Breast epithelium (tissue), 4 donors: ENCODE measurements around the gene AHDC1. TPM values are rescaled to one million over a fixed set of nuclear protein-coding genes. Genes with fewer than 3 reads are reported as not detected.

ENCODE experiments used
- DNase-seq, 2 donors: peaks; one replicate each; pipeline ENCODE4 v3.0.0-alpha.2; 2019; ENCODE audit warnings: low spot score in 2 of 2
- H3K27ac ChIP-seq, 2 donors: fragments of 200-600 bp; sonication (generic) in 1 of 2; one replicate each; pipeline ENCODE4 v1.5.1; 2016 to 2019; ENCODE audit warnings: mild to moderate bottlenecking in 1 of 2
- H3K27me3 ChIP-seq, 2 donors: fragments of 200-600 bp; sonication (generic) in 1 of 2; one replicate each; pipeline versions ENCODE4 v1.5.1 to v1.6.0; 2017 to 2019; ENCODE audit warnings: control low read depth in 1 of 2, mild to moderate bottlenecking in 1 of 2
- H3K36me3 ChIP-seq: fragments of 200-600 bp; one replicate; pipeline ENCODE4 v1.5.1; 2019
- H3K4me1 ChIP-seq, 2 donors: fragments of 200-600 bp; sonication (generic); one replicate each; pipeline ENCODE4 v1.5.1; 2016 to 2019; ENCODE audit warnings: control low read depth in 1 of 2
- H3K4me3 ChIP-seq, 3 donors: fragments of 200-600 bp; sonication (generic); 1 replicate in 2 of 3; 2 replicates in 1 of 3; pipeline ENCODE4 v1.5.1; 2016 to 2019; ENCODE audit warnings: mild to moderate bottlenecking in 3 of 3, moderate library complexity in 2 of 3
- H3K9me3 ChIP-seq, 2 donors: fragments of 200-600 bp; sonication (generic) in 1 of 2; one replicate each; pipeline ENCODE4 v1.5.1; 2016 to 2019; ENCODE audit warnings: control low read depth in 1 of 2
- POLR2A ChIP-seq: fragments of 450-650 bp; IDR thresholded peaks from one replicate; pipeline ENCODE4 v1.6.1; 2016; ENCODE audit warnings: antibody characterized with exemption, mild to moderate bottlenecking, moderate library complexity
- POLR2AphosphoS5 ChIP-seq, 3 donors: sonication (generic); formaldehyde crosslinking; IDR thresholded peaks; one replicate each; pipeline ENCODE4 v1.6.1; 2017; ENCODE audit warnings: antibody characterized with exemption in 3 of 3
- intact Hi-C: fragments of 100-400 bp; cut with DNase I; formaldehyde crosslinking; loops from one replicate; pipeline ENCODE4 v1.15.1; 2023; ENCODE audit warnings: low total_unique reads
- total RNA-seq, 3 donors: library from RNA; depleted of rRNA; stranded (reverse); fragments of >200 nt; gene quantifications; one replicate each; pipeline ENCODE4 v1.1.0, GENCODE V29; 2016
- TF ChIP-seq, protein P1 (sequence below), 3 donors: fragments of 450-650 bp; IDR thresholded peaks; one replicate each; pipeline ENCODE4 v1.5.1; 2016 to 2017; ENCODE audit warnings: antibody characterized with exemption in 3 of 3, mild to moderate bottlenecking in 3 of 3, moderate library complexity in 3 of 3

AHDC1 gene
- total RNA-seq, 3 donors from 2014 or later, result 10.7 to 17.1 (median 15.4) TPM

DNA sequence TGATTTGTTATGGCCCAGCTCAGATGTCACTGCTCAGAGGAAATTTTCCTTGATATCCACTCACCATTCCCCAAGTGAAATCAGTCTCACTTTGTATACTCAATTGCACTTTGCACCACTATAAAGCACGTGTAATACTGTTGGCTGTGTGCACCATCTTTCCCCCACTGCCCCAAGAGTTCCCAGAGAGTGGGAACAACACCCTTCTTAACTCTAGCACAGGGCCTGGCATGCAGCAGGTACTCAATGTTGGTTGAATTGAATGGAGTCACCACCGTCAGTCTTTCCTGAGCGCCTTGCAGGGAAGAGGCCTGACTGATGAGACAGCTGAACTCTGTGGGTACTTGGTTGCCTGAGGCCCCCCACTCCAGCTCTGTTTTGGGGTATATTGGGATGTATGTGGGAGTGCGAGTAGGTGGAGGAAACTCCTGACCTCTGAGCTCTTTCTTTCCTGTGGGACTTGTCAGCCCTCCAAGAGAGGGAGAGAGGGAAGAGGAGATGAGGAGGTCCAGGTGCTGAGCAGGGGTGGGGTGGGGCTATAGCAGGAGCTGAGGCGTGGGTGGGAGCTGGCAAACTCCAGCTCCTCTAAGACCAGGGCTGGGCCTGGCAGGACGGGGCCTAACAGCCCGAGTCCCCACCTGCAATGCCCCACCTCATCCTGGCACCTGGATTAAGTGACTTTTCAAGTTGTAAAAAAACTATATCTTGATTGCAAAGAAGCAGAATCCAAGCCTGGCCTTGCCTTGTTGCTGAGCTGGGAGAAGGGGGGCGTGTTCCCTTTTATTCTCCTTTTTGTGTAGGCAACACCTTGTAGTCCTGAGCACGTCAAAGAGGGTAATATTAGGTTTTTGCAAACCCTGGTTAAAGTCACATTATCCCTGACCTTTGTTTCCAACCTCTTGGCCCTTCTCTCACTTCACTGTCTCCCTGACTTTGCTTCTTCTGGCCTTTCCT is 94.5 kb downstream of the AHDC1 start:
- Histone ChIP-seq H3K27me3 (no peaks in the 10 kb centered on the region), H3K27ac (peak overlapping the region; percentile 54 to 68), H3K9me3 (no peaks in the 10 kb centered on the region), H3K4me3 (no peak overlapping the region), H3K36me3 (no peaks in the 10 kb centered on the region), H3K4me1 (peaks cover 14 to 18% of the 10 kb centered on the region in 2 donors)
- no peak for TF ChIP-seq POLR2AphosphoS5 (IDR thresholded peaks at IDR 0.05)
- TF ChIP-seq, protein P1, sequence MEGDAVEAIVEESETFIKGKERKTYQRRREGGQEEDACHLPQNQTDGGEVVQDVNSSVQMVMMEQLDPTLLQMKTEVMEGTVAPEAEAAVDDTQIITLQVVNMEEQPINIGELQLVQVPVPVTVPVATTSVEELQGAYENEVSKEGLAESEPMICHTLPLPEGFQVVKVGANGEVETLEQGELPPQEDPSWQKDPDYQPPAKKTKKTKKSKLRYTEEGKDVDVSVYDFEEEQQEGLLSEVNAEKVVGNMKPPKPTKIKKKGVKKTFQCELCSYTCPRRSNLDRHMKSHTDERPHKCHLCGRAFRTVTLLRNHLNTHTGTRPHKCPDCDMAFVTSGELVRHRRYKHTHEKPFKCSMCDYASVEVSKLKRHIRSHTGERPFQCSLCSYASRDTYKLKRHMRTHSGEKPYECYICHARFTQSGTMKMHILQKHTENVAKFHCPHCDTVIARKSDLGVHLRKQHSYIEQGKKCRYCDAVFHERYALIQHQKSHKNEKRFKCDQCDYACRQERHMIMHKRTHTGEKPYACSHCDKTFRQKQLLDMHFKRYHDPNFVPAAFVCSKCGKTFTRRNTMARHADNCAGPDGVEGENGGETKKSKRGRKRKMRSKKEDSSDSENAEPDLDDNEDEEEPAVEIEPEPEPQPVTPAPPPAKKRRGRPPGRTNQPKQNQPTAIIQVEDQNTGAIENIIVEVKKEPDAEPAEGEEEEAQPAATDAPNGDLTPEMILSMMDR (IDR thresholded peaks at IDR 0.05), result no peak
- no peak for TF ChIP-seq POLR2A
- intact Hi-C loops, result no loop called here
- DNase-seq, result peak in 1 of 2 donors; percentile 49

GRCh38 chr1:27507960-27508665 is 95.8 kb downstream of the AHDC1 start:
- no peak for TF ChIP-seq POLR2A
- intact Hi-C loops, result no loop called here
- peak overlapping the region; percentile 56 for H3K27ac ChIP-seq

DNA sequence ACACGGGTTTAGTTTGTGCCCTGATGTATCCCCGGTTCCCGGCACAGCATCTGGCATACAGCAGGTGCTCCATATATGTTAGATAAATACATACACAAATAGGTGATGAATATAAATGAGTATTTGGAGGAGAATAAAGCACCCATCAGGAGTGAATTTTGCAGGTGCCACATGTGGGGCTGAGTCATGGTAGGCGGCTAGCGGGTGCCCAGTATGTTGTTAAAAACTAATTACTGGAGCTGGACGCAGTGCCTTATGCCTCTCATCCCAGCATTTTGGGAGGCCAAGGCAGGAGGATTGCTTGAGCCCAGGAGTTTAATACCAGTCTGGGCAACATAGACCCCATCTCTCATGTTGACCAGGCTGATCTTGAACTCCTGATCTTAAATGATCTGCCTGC is 97.2 kb downstream of the AHDC1 start:
- Histone ChIP-seq H3K27ac (peak overlapping the region; percentile 25 to 92), H3K36me3 (no peaks in the 10 kb centered on the region), H3K4me1 (peaks cover 19 to 21% of the 10 kb centered on the region in 2 donors), H3K27me3 (no peaks in the 10 kb centered on the region), H3K9me3 (no peaks in the 10 kb centered on the region), H3K4me3 (no peak overlapping the region)
- TF ChIP-seq POLR2AphosphoS5 (IDR thresholded peaks at IDR 0.05) (no peak), POLR2A (no peak)
- TF ChIP-seq, protein P1 (IDR thresholded peaks at IDR 0.05), result no peak
- intact Hi-C loops, result no loop called here
- DNase-seq, result no peak

More at GRCh38 chr1:27507960-27508665, 95.8 kb downstream of the AHDC1 start:
- Histone ChIP-seq H3K4me1 (peaks cover 19 to 21% of the 10 kb centered on the region in 2 donors), H3K9me3 (no peaks in the 10 kb centered on the region), H3K4me3 (no peak overlapping the region), H3K36me3 (no peaks in the 10 kb centered on the region), H3K27me3 (no peaks in the 10 kb centered on the region)
- DNase-seq, result no peak

DNA sequence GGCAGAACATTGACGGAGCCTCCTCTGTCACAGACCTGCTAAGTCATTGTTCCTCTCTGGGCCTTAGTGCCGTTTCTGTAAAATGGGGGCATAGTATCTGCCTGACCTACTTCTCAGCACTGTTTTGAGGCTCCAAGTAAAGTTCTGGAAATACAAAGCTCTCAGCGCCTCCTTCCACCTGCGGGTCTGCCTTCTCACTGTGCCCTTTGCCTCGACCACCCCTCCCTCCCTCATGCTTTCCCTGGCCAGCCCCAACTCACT is 98.6 kb downstream of the AHDC1 start:
- peaks cover 19 to 21% of the 10 kb centered on the region in 2 donors for H3K4me1 ChIP-seq
- no peak overlapping the region for H3K4me3 ChIP-seq
- no peaks in the 10 kb centered on the region for H3K36me3 ChIP-seq
- H3K27ac ChIP-seq, result peak overlapping the region; percentile 92 to 100
- H3K27me3 ChIP-seq, result no peaks in the 10 kb centered on the region
- TF ChIP-seq POLR2A (no peak), POLR2AphosphoS5 (IDR thresholded peaks at IDR 0.05) (no peak)
- TF ChIP-seq, protein P1 (IDR thresholded peaks at IDR 0.05), result no peak
- H3K9me3 ChIP-seq, result no peaks in the 10 kb centered on the region
- no peak for DNase-seq
- intact Hi-C loops, result no loop called here

DNA sequence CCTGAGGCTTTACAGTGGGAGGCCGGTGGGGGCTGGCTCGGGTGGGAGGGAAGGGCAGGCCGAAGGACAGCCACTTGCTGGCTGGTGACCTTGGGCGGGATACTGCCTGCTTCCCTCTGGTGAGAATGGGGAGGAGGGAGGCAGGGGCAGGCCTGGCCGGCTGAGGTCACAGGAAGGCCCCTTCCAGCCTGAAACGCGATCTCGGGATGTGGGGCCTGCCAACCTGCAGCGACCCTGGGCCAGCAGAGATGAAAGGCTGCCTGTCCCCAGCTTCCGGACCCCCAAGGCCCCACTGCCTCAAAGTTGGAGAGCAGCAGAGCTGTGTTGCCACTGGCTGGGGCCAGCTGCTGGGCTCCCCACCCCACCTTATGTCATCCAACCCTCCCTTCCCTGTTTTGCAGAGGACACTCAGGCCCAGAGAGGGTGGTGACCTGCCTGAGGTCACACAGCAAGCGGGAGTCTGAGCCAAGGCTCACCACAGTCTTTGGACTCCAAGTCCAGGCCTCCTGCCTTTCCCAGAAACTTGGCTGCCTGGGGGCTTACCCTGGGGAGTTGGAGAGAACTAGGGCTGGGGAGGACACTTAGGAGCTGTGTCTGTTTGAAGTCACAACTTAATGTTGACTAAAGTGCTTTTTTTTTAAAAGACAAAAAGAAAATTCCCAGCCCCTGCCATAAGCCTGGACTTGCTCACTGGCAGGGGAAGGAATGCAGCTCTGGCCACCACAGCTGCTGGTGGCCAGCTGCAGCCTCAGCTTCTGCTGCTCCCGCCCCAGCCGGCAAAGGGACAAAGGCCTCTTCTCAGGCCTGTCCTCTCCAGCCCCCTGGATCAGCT is 99.1 kb downstream of the AHDC1 start:
- Histone ChIP-seq H3K36me3 (no peaks in the 10 kb centered on the region), H3K27ac (peak overlapping the region; percentile 92 to 100), H3K4me1 (peaks cover 19 to 21% of the 10 kb centered on the region in 2 donors), H3K27me3 (no peaks in the 10 kb centered on the region), H3K9me3 (no peaks in the 10 kb centered on the region), H3K4me3 (peak overlapping the region in 2 of 3 donors; percentile 13 to 50)
- no peak for TF ChIP-seq POLR2A
- TF ChIP-seq POLR2AphosphoS5 (IDR thresholded peaks at IDR 0.05), result peak in 2 of 3 donors; percentile 52 to 66
- intact Hi-C loops, result no loop called here
- peak; percentile 65 to 87 for DNase-seq
